ENCODE results near the gene FOXK1. TPM values are rescaled to one million over a fixed set of nuclear protein-coding genes. Genes with fewer than 3 reads are reported as not detected.

FOXK1 gene
- total and polyA plus RNA-seq, 9 of the 15 experiments (the other 6 are each of a cell fraction or from before 2014, with no cell fraction given): 0.32 to 45.5 (median 8.1) TPM

DNA sequence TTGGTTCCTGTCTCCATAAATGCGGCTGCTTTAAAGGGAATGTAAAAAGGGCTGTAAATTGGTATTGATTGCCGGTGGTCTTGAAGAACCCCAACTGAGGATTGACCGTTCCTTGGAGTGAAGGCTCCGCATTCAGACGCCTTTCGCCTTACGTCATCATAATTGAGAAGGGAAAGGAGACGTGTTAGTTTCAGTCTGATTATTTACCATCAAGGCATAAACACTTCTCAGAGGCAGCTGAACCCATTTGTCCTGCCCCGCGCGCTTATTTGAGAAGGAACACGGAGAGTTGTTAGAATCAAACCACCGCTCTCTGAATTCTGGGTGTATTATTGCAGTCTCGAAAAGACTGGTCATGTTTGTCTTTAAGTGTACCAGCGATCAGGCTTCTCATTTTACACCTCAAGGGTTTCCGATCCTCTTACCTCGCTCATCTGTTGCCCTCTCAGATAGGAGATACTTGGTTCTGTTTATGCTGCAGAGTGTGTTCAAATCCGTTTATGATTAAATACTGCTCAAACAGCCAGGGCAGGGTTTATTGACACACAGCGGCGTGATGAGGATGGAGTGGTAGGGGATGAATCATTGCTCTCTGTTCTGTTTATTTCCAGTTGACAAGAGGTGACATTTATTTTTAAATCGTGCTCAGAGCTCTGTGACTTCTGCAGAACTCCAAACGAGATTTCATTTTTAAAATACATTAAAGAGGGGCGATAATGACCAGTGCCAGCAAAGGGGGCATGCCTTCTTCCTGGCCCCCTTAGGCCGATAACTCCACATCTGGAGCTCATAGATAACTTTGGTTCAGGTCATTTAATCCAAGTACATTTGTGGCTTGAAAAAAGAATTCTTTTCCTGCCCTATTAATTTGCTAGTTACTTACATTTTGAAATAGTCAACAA lies 30.4 kb downstream of the FOXK1 start (continued):
- TF ChIP-seq ZNF57 (CRISPR knock-in tag; IDR thresholded peaks at IDR 0.05) (no peak), TAF15 (IDR thresholded peaks at IDR 0.05; ENCODE audit: low read depth, low read length) (no peak), TCFL5 (CRISPR knock-in tag; conservative IDR thresholded peaks at IDR 0.05) (no peak), ZNF696 (CRISPR knock-in tag; conservative IDR thresholded peaks at IDR 0.05) (no peak), MTF1 (CRISPR knock-in tag; IDR thresholded peaks at IDR 0.05; ENCODE audit: borderline replicate concordance) (no peak), ZNF583 (CRISPR knock-in tag; IDR thresholded peaks at IDR 0.05) (no peak), TFAM (CRISPR knock-in tag; conservative IDR thresholded peaks at IDR 0.05) (no peak), ZNF699 (CRISPR knock-in tag; IDR thresholded peaks at IDR 0.05; ENCODE audit: insufficient replicate concordance) (no peak), RCOR1 (IDR thresholded peaks at IDR 0.05; ENCODE audit: borderline replicate concordance in 1 of 2, low read depth in 2 of 2, low read length in 2 of 2) (no peak), PRPF4 (IDR thresholded peaks at IDR 0.05; ENCODE audit: insufficient read depth, low read depth, low read length, poor library complexity, severe bottlenecking) (no peak), ZC3H4 (CRISPR knock-in tag; IDR thresholded peaks at IDR 0.05; ENCODE audit: borderline replicate concordance) (no peak), YY1 (IDR thresholded peaks at IDR 0.05; ENCODE audit: borderline replicate concordance in 1 of 3, control insufficient read depth in 1 of 3, extremely low read depth in 1 of 3, insufficient read depth in 3 of 3, insufficient read length in 1 of 3, insufficient replicate concordance in 2 of 3, low read depth in 1 of 3, low read length in 2 of 3) (no peak), CTBP1 (IDR thresholded peaks at IDR 0.05; ENCODE audit: borderline replicate concordance) (no peak), CBX3 (IDR thresholded peaks at IDR 0.05; ENCODE audit: borderline replicate concordance in 1 of 2, low read length in 2 of 2) (no peak), ZNF274 (IDR thresholded peaks at IDR 0.05; ENCODE audit: borderline replicate concordance, low read depth, low read length) (no peak)
- TF ChIP-seq, protein P1, sequence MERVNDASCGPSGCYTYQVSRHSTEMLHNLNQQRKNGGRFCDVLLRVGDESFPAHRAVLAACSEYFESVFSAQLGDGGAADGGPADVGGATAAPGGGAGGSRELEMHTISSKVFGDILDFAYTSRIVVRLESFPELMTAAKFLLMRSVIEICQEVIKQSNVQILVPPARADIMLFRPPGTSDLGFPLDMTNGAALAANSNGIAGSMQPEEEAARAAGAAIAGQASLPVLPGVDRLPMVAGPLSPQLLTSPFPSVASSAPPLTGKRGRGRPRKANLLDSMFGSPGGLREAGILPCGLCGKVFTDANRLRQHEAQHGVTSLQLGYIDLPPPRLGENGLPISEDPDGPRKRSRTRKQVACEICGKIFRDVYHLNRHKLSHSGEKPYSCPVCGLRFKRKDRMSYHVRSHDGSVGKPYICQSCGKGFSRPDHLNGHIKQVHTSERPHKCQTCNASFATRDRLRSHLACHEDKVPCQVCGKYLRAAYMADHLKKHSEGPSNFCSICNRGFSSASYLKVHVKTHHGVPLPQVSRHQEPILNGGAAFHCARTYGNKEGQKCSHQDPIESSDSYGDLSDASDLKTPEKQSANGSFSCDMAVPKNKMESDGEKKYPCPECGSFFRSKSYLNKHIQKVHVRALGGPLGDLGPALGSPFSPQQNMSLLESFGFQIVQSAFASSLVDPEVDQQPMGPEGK (CRISPR knock-in tag; IDR thresholded peaks at IDR 0.05; ENCODE audit: borderline replicate concordance): no peak
- TF ChIP-seq, protein P2, sequence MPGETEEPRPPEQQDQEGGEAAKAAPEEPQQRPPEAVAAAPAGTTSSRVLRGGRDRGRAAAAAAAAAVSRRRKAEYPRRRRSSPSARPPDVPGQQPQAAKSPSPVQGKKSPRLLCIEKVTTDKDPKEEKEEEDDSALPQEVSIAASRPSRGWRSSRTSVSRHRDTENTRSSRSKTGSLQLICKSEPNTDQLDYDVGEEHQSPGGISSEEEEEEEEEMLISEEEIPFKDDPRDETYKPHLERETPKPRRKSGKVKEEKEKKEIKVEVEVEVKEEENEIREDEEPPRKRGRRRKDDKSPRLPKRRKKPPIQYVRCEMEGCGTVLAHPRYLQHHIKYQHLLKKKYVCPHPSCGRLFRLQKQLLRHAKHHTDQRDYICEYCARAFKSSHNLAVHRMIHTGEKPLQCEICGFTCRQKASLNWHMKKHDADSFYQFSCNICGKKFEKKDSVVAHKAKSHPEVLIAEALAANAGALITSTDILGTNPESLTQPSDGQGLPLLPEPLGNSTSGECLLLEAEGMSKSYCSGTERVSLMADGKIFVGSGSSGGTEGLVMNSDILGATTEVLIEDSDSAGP (CRISPR knock-in tag; IDR thresholded peaks at IDR 0.05): no peak
- TF ChIP-seq, protein P3, sequence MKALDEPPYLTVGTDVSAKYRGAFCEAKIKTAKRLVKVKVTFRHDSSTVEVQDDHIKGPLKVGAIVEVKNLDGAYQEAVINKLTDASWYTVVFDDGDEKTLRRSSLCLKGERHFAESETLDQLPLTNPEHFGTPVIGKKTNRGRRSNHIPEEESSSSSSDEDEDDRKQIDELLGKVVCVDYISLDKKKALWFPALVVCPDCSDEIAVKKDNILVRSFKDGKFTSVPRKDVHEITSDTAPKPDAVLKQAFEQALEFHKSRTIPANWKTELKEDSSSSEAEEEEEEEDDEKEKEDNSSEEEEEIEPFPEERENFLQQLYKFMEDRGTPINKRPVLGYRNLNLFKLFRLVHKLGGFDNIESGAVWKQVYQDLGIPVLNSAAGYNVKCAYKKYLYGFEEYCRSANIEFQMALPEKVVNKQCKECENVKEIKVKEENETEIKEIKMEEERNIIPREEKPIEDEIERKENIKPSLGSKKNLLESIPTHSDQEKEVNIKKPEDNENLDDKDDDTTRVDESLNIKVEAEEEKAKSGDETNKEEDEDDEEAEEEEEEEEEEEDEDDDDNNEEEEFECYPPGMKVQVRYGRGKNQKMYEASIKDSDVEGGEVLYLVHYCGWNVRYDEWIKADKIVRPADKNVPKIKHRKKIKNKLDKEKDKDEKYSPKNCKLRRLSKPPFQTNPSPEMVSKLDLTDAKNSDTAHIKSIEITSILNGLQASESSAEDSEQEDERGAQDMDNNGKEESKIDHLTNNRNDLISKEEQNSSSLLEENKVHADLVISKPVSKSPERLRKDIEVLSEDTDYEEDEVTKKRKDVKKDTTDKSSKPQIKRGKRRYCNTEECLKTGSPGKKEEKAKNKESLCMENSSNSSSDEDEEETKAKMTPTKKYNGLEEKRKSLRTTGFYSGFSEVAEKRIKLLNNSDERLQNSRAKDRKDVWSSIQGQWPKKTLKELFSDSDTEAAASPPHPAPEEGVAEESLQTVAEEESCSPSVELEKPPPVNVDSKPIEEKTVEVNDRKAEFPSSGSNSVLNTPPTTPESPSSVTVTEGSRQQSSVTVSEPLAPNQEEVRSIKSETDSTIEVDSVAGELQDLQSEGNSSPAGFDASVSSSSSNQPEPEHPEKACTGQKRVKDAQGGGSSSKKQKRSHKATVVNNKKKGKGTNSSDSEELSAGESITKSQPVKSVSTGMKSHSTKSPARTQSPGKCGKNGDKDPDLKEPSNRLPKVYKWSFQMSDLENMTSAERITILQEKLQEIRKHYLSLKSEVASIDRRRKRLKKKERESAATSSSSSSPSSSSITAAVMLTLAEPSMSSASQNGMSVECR (CRISPR knock-in tag; IDR thresholded peaks at IDR 0.05): no peak

Measured in K562 (cell line).